H9 (cell line): ENCODE measurements around the gene KAZN. TPM values are rescaled to one million over a fixed set of nuclear protein-coding genes. Genes with fewer than 3 reads are reported as not detected.

Source experiments
- DNase-seq: peaks from one replicate; pipeline ENCODE4 v3.0.0-alpha.2; 2017
- H2AFZ ChIP-seq: one replicate; pipeline ENCODE4 v1.6.1; 2013; ENCODE audit warnings: mild to moderate bottlenecking, low read length, control low read depth, moderate library complexity
- H2AK5ac ChIP-seq: 2 replicates; pipeline ENCODE4 v1.6.1; 2013; ENCODE audit warnings: low read length, control low read depth, mixed read lengths; ENCODE audit not compliant: insufficient read length
- H2BK120ac ChIP-seq: one replicate; pipeline ENCODE4 v1.6.1; 2013; ENCODE audit warnings: low read depth, mild to moderate bottlenecking, low read length, control low read depth, inconsistent platforms; ENCODE audit not compliant: poor library complexity, severe bottlenecking
- H2BK12ac ChIP-seq: 2 replicates; pipeline ENCODE4 v1.6.1; 2013; ENCODE audit warnings: low read length, control low read depth, mixed read lengths, low read depth; ENCODE audit not compliant: insufficient read length
- H2BK15ac ChIP-seq: 2 replicates; pipeline ENCODE4 v1.6.1; 2013; ENCODE audit warnings: low read depth, low read length, control low read depth
- H2BK20ac ChIP-seq: one replicate; pipeline ENCODE4 v1.6.1; 2013; ENCODE audit warnings: low read depth, mild to moderate bottlenecking, low read length, control low read depth, inconsistent platforms; ENCODE audit not compliant: poor library complexity, severe bottlenecking
- H2BK5ac ChIP-seq: 2 replicates; pipeline ENCODE4 v1.6.1; 2013; ENCODE audit warnings: low read length, control low read depth, mixed read lengths; ENCODE audit not compliant: insufficient read length
- H3K14ac ChIP-seq: 2 replicates; pipeline ENCODE4 v1.6.1; 2013; ENCODE audit warnings: low read length, control low read depth; ENCODE audit not compliant: insufficient read depth
- H3K18ac ChIP-seq: 2 replicates; pipeline ENCODE4 v1.6.1; 2013; ENCODE audit warnings: low read depth, mild to moderate bottlenecking, mixed read lengths, low read length, control low read depth; ENCODE audit not compliant: insufficient read length
- H3K23ac ChIP-seq: 2 replicates; pipeline ENCODE4 v1.6.1; 2013; ENCODE audit warnings: low read length, control low read depth, mixed read lengths, low read depth; ENCODE audit not compliant: insufficient read length
- H3K23me2 ChIP-seq: 2 replicates; pipeline ENCODE4 v1.6.1; 2013; ENCODE audit warnings: low read depth, mild to moderate bottlenecking, mixed read lengths, low read length, control low read depth; ENCODE audit not compliant: insufficient read length, poor library complexity, severe bottlenecking
- H3K27ac ChIP-seq: 2 replicates; pipeline ENCODE4 v1.5.1; 2013; ENCODE audit warnings: low read length, control low read depth, mixed read lengths, low read depth; ENCODE audit not compliant: insufficient read length
- H3K27me3 ChIP-seq: 2 replicates; pipeline ENCODE4 v1.6.1; 2013; ENCODE audit warnings: low read length, control low read depth, inconsistent platforms; ENCODE audit not compliant: insufficient read depth
- H3K4ac ChIP-seq: 2 replicates; pipeline ENCODE4 v1.6.1; 2013; ENCODE audit warnings: low read depth, mild to moderate bottlenecking, control low read depth, inconsistent platforms, low read length, moderate library complexity
- H3K4me1 ChIP-seq: 2 replicates; pipeline ENCODE4 v1.6.1; 2013; ENCODE audit warnings: low read length, control low read depth, inconsistent platforms; ENCODE audit not compliant: insufficient read depth
- H3K4me2 ChIP-seq: 2 replicates; pipeline ENCODE4 v1.6.1; 2013; ENCODE audit warnings: low read length, control low read depth, mixed read lengths; ENCODE audit not compliant: insufficient read length, insufficient read depth
- H3K56ac ChIP-seq: 2 replicates; pipeline ENCODE4 v1.6.1; 2013; ENCODE audit warnings: low read depth, mild to moderate bottlenecking, mixed read lengths, low read length, control low read depth; ENCODE audit not compliant: insufficient read length
- H3K79me1 ChIP-seq: 2 replicates; pipeline ENCODE4 v1.6.1; 2013; ENCODE audit warnings: low read depth, mild to moderate bottlenecking, moderate library complexity, low read length, control low read depth, inconsistent platforms; ENCODE audit not compliant: insufficient read depth, poor library complexity, severe bottlenecking
- H3K79me2 ChIP-seq: 2 replicates; pipeline ENCODE4 v1.6.1; 2013; ENCODE audit warnings: low read length, control low read depth, inconsistent platforms; ENCODE audit not compliant: insufficient read depth
- H3K9ac ChIP-seq: 2 replicates; pipeline ENCODE4 v1.6.1; 2013; ENCODE audit warnings: low read length, control low read depth, mixed read lengths; ENCODE audit not compliant: insufficient read length; ENCODE audit errors: extremely low read depth
- H3K9me3 ChIP-seq: one replicate; pipeline ENCODE4 v1.6.1; 2013; ENCODE audit warnings: low read depth, low read length, inconsistent platforms; ENCODE audit not compliant: control insufficient read depth
- H3T11ph ChIP-seq: one replicate; pipeline ENCODE4 v1.6.1; 2013; ENCODE audit warnings: mild to moderate bottlenecking, low read length, control low read depth, inconsistent platforms
- H4K20me1 ChIP-seq: one replicate; pipeline ENCODE4 v1.6.1; 2013; ENCODE audit not compliant: control insufficient read depth, insufficient read length, insufficient read depth
- H4K5ac ChIP-seq: 2 replicates; pipeline ENCODE4 v1.6.1; 2013; ENCODE audit warnings: low read depth, mild to moderate bottlenecking, mixed read lengths, low read length, control low read depth; ENCODE audit not compliant: insufficient read length
- H4K8ac ChIP-seq: replicated peaks from 2 replicates; pipeline ENCODE4 v1.6.1; 2013; ENCODE audit warnings: low read length, control low read depth, mixed read lengths, low read depth; ENCODE audit not compliant: insufficient read length
- H4K91ac ChIP-seq: 2 replicates; pipeline ENCODE4 v1.6.1; 2013; ENCODE audit warnings: low read depth, mild to moderate bottlenecking, moderate library complexity, mixed read lengths, low read length, control low read depth; ENCODE audit not compliant: insufficient read length
- H3K27ac Mint-ChIP-seq, 3 experiments: 2 replicates in 2 of 3; 3 replicates in 1 of 3; pipeline ENCODE4 v1.8.0; 2020 to 2021; ENCODE audit warnings: mixed read lengths in 3 of 3, mild to moderate bottlenecking in 1 of 3, moderate library complexity in 1 of 3
- H3K27me3 Mint-ChIP-seq: 2 replicates; pipeline ENCODE4 v1.8.0; 2021; ENCODE audit warnings: low read depth, mild to moderate bottlenecking, moderate library complexity, mixed read lengths
- H3K36me3 Mint-ChIP-seq, 3 experiments: 2 replicates in 2 of 3; 3 replicates in 1 of 3; pipeline ENCODE4 v1.8.0; 2020 to 2021; ENCODE audit warnings: low read depth in 3 of 3, mixed read lengths in 3 of 3; ENCODE audit not compliant: insufficient read depth in 1 of 3
- H3K4me1 Mint-ChIP-seq, 2 experiments: 2 replicates each; pipeline ENCODE4 v1.8.0; 2020; ENCODE audit warnings: mixed read lengths in 2 of 2
- H3K4me3 Mint-ChIP-seq, 2 experiments: 2 replicates in 1 of 2; 3 replicates in 1 of 2; pipeline ENCODE4 v1.8.0; 2020 to 2021; ENCODE audit warnings: mild to moderate bottlenecking in 2 of 2, mixed read lengths in 2 of 2, moderate library complexity in 1 of 2
- H3K9me3 Mint-ChIP-seq, 2 experiments: 2 replicates in 1 of 2; 3 replicates in 1 of 2; pipeline ENCODE4 v1.8.0; 2020; ENCODE audit warnings: mild to moderate bottlenecking in 2 of 2, mixed read lengths in 2 of 2, moderate library complexity in 1 of 2
- CTCF ChIP-seq: fragments of 200-600 bp; sonication (generic); conservative IDR thresholded peaks from 3 replicates; pipeline ENCODE4 v1.8.0; 2021; ENCODE audit warnings: antibody characterized with exemption, mild to moderate bottlenecking
- WGBS: extraction: QIAGEN DNeasy Blood & Tissue Kit; methylation state at CpG from one replicate; pipeline ENCODE4 v1.1.7; 2013; ENCODE audit warnings: missing lambda C conversion rate, low lambda C conversion rate, mixed read lengths; ENCODE audit not compliant: insufficient read length; ENCODE audit errors: extremely low coverage; 5-methylcytosine and 5-hydroxymethylcytosine counted together
- total RNA-seq: library from RNA; stranded (reverse); gene quantifications from 2 replicates; pipeline ENCODE4 v1.2.1, GENCODE V29; 2021

KAZN gene
- total RNA-seq, 1 experiment from 2014 or later: 7.6 TPM

GRCh38 chr1:14968251-14968851 is 369.9 kb downstream of the KAZN start:
- Mint-ChIP-seq H3K27ac (no peak overlapping the region), H3K4me3 (no peak overlapping the region), H3K4me1 (peaks cover 12 to 19% of the 10 kb centered on the region in 2 experiments), H3K27me3 (peaks cover 4% of the 10 kb centered on the region), H3K36me3 (peaks cover 2 to 6% (median 3%) of the 10 kb centered on the region in 3 experiments; a peak in 6 of 7 replicates), H3K9me3 (peaks cover 2 to 4% of the 10 kb centered on the region in 2 experiments)
- Histone ChIP-seq H2AFZ (no peak overlapping the region), H4K20me1 (no peaks in the 10 kb centered on the region), H4K5ac (no peak overlapping the region), H3K56ac (no peak overlapping the region), H3K4ac (no peak overlapping the region), H3K9me3 (no peaks in the 10 kb centered on the region), H3K4me2 (no peak overlapping the region), H3K9ac (no peak overlapping the region), H3K23me2 (no peaks in the 10 kb centered on the region), H3K79me2 (no peaks in the 10 kb centered on the region), H2AK5ac (no peak overlapping the region), H3K27me3 (no peaks in the 10 kb centered on the region), H2BK120ac (no peak overlapping the region), H2BK12ac (no peak overlapping the region), H4K91ac (no peak overlapping the region), H3K79me1 (no peaks in the 10 kb centered on the region), H3K27ac (no peak overlapping the region), H4K8ac (no peak overlapping the region), H3K18ac (no peak overlapping the region), H3K4me1 (no peaks in the 10 kb centered on the region), H3K23ac (no peak overlapping the region), H3K14ac (no peak overlapping the region), H2BK5ac (no peak overlapping the region), H3T11ph (no peak overlapping the region), H2BK20ac (no peak overlapping the region), H2BK15ac (no peak overlapping the region)
- no peak for DNase-seq
- TF ChIP-seq CTCF: no peak
- WGBS: no CpG with 5 or more reads among the region's 15 CpGs
